NCI-H460 (cell line): Measurements from ENCODE around the gene NOVA2. TPM values are rescaled to one million over a fixed set of nuclear protein-coding genes. Genes with fewer than 3 reads are reported as not detected.
A peak's percentile ranks its signal among the peaks of the same experiment; 100 is the strongest.

Experiments used
- DNase-seq: peaks from one replicate; pipeline ENCODE4 v3.0.0-alpha.2; 2016; ENCODE audit warnings: low read depth; ENCODE audit errors: extremely low read depth
- total RNA-seq: library from RNA; depleted of rRNA; stranded (reverse); fragments of >200 nt; shearing (Covaris generic); gene quantifications from 2 replicates; pipeline ENCODE4 v1.2.3, GENCODE V29; 2014

The NOVA2 gene
- total RNA-seq, 1 experiment from 2014 or later, result not detected

DNA sequence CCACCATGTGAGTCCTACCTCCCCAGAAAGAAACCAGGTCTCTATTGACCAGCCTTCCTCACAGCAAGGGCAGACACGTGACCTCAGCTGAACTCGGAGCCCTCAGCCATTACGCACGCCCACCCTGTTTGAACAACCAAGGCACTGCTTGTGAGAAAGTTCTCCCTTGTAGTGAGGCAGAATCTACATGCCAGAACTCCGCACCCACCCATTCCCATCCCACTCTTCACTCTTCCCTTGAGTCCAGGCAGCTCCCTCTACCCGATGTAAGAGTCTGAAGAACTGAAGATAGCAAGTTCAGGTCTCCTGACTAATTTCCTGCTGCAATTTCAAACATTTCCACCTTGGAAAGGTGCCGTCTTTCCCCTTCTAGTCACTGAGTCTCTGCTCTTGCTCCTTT lies 6.4 kb downstream of the NOVA2 start:
- no peak for DNase-seq

DNA sequence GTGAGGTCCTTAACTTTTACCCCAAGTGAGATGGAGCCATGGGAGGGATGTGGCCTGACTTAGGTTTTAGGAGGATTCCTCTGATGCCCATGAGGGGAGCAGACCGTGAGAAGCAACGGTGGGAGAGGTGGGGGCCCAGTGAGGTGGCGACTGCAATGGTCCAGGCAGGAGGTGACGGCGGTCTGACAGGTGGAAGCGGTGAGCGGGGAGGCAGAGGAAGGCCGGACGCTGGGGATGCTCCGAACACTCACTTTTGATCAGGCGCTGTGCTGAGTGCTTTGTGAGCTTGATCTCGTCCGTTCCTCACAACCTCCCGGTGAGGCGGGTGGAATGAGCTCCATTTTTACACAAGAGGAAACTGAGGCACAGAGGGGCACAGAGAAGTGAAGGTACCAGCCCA lies 11.6 kb downstream of the NOVA2 start:
- no peak for DNase-seq

DNA sequence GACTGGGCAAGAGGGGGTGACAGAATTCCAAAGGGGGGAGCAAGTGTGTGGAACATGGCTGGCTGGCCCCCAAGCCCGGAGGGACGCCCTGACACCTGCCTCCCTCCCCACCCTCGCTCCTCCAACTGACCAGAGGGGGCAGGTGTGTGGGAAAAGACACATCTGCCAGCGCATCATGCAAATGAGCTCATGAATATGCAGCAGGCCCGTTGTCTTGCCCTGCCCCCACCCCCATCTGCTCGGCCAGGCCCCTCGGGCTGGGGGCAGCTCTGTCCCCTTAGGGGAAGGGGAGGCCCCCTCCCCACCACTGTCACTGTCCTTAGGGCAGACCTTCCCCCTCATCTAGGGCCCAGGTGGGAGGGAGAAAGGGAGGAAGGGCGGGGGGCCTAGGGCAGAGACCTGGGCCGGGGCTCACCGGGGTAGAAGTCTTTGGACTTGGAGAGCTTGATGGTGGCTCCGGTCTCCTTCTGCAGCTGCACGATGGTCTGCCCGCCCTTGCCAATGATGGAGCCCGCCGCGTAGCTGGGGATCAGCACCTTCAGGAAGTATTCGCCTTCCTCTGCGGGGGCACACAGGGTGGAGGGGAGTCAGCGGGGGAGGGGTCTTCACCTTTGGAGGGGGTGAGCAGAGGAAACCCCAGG lies 12.9 kb downstream of the NOVA2 start:
- no peak for DNase-seq

DNA sequence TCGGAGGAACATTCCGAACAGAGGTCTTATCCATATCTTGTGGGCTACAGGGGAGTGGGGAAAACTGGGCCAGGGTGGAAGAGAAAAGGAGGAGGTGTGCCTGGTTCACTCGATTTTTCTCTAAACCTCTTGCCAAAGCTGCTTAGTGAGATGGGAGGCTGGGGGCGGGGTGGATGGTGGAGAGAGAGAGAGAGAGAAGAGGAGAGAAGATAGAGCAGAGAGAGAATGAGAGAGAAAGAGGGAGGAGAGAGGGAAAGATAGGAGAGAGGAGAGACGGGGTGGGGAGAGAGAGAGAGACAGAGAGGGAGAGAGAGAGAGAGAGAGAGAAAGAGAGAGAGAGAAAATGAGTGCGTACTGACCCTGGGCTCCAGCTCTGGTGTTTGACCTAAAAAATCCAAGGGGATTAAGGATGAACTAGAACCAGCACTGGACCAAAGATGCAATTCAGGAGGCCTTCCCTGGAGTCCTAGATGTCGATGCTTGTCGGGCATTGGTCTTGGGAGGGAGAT lies 14.1 kb downstream of the NOVA2 start:
- DNase-seq, result no peak

DNA sequence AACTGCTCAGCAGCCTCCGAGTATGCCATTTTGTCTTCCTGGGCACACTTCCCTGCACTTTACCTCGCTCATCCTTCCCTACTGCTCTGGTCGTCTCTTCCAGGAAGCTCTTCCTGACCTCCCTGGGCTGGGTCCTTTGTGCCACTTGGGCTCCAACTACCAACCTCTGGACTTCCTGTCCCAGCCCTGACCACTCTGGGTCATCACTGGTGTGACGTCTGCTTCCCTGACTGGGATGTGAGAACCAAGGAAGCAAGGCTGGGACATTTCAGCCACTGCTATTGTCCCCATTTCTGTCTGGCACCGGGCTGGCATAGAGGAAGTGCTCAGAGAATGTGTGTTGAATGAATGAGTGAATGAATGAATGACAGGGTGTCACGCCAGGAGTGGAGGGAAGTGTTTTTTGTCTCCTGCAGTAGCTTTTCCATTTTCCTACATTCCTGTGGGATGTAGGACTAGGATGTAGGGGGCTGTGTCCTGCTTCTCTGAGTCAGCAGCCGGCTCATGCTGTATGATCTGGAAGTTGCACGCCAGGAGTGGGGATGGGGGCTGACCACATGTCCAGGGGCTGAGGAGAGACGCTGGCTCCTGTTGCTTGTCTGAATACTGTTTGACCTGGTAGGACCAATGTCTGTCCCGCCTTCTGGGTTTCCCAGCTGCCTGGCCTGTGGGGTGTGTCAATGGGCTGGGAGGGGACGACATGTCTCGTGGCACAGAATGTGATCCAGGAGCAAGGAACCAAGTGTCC lies 14.7 kb downstream of the NOVA2 start:
- no peak for DNase-seq

DNA sequence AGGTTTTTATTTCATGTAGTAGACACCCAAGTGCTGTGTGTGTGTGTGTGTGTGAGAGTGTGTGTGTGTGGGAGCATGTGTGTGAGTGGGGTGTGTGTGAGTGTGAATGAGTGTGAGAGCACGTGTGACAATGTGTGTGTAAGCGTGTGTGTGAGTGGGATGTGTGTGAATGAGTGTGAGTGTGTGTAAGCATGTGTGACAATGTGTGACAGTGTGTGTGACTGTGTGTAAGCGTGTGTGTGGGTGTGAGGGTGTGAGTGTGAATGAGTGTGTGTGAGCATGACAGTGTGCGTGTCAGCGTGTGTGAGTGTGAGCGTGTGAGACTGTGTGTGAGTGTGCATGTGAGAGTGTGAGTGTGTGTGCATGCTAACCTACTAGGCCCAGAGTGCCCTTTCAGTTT lies 15.3 kb downstream of the NOVA2 start:
- no peak for DNase-seq

DNA sequence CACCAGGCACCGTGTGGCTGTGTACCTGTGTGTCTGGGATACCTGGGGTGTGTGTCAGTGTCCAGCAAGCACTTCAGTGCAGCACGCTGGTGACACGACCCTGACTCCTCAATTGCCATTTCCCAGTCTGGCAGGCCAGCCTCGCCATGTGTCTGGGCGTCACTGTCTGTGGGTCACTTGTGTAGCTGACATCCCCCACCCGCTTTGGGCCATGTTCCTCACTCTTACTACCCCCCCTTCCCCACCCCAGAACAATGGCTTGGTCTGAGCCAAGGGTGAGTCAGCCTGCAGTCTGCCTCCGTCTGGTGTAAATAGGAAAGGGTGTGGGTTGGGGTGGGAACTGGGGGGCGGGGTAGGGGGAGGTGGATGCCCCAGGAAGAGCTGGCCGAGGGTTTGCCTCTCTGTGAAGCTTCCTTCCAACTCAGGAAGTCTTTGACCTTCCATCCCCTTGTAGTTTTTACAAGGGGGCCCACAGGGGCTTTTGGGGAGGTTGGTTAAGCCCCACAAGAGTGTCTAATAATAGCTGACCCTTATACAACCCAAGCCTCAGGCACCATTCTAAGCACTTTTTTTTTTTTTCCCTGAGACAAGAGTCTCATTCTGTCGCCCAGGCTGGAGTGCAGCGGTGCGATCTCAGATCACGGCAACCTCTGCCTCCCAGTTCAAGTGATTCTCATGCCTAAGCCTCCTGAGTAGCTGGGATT lies 17.6 kb downstream of the NOVA2 start:
- DNase-seq, result no peak

DNA sequence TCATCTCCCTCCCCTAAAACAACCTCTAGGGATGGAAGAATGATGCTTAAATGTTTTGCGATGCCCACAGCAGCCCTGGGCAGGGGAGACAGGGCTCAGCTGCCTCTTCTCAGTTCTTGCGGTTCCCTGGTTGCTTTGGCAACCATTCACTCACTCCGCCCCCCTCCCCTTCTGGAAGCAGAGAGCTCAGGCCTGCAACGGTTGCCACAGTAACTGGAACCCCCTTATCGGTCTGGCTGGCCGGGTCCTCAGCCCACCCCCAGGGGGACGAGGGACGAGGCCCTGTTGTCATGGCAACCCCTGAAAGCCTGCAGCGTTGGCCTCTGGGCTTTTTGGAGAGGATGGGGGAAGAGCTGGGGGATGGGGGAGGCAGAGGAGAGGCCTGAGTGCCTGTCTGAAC lies 19.5 kb downstream of the NOVA2 start:
- no peak for DNase-seq

DNA sequence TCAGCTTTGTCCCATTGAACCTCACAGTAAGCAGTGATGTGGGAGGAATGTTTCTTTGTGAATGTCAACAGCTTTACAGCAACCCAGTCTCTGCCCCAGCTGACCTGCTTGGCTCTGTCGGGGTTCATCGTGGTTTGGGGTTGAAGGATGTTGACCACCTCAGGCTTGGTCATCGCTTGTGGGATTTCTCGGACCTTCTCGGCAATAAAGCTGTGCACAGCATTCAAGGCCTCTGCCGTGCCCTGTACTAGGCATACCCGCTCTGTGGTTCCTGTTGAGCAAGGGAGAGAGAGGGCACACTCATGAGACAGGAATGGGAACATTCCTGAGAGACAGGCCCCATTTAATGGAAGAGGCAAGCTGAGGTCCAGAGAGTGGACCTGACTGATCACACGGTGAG lies 20.0 kb downstream of the NOVA2 start:
- no peak for DNase-seq

DNA sequence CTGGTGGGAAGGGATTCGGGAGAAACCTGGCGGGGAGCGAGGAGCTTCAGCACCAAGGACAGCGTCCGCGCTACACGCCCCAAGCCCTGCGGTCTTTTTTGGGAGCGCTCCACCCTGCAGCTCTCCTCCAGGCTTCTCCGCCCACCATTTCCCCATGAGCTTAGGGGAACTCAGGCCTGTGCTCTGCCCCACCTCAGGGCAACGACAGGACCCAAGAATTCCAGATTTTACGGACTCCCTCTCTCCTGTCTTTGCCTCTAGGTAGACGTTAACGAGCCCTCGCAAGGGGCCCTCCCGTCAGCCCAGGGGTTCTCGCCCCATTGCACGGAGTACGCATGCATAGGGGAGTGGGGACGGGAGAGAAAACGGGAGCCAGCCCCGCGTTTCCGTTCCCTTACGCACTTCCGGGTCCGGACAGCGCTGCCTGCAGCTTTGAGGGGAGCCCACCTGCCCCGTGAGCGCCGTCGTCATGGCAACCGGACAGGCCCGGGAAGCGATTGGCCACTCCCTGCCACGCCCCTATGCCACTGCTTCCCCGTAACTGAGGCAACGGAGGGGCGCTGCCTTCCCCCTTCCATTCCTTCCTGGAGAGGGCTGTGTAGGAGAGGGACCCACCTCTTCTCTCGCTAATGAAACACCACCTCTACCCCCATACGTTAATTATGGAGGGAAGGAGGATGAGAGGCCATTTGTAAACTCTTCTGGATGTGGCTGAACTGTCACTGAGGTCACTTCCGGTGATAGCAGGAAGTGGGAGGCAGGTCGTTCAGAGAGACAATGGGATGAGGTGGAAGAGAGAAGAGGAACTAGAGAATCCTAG lies 20.8 kb downstream of the NOVA2 start:
- peak; percentile 33 for DNase-seq

DNA sequence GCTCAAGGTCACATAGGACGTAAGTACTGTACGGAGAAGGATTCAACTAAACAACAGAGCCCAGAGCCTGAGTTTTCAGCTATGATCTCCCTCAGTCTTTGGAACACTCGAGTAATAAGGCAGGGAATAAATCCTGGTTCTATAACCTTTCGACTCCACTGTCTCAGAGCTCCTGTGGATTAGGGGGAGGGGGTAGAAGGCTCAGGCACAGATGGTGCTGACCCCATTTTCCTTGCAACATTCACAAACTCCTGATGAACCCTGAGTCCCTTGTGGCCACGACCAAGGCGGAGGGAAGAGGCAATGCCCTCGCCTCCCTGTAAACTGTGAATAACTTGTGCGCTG lies 21.4 kb downstream of the NOVA2 start:
- DNase-seq, result no peak

DNA sequence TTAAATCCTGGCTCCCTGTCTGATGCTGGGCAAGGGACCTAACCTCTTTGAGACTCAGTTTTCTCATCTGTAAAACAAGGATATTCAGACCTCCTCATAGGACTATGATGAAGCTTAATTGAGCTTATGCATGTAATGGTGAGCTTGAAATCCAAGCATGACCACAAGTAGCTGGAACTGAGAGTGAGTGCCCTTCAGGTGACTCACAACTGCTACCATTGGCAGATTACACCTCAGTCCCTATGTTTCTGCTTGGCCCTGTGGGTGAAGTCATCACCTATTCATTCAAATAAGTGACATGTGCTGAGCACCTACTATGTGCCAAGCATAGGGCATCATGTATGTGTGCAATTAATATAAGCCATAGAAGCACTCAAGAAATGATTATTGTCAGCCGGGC lies 25.7 kb downstream of the NOVA2 start:
- no peak for DNase-seq

DNA sequence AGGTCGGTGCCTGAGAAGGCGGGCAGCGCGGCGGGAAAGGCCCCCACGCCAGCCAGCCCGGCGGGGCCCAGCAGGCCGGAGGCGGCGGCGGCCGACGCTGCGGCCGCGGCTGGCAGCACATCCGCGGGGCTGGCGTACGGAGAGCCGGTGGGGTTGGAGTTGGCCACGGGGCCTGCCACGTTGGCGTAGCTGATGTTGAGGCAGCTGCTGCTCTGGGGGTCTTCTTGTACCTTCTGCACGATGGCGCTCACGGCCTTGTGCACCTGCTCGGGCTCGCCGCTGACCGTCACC lies 33.2 kb downstream of the NOVA2 start:
- DNase-seq, result no peak

DNA sequence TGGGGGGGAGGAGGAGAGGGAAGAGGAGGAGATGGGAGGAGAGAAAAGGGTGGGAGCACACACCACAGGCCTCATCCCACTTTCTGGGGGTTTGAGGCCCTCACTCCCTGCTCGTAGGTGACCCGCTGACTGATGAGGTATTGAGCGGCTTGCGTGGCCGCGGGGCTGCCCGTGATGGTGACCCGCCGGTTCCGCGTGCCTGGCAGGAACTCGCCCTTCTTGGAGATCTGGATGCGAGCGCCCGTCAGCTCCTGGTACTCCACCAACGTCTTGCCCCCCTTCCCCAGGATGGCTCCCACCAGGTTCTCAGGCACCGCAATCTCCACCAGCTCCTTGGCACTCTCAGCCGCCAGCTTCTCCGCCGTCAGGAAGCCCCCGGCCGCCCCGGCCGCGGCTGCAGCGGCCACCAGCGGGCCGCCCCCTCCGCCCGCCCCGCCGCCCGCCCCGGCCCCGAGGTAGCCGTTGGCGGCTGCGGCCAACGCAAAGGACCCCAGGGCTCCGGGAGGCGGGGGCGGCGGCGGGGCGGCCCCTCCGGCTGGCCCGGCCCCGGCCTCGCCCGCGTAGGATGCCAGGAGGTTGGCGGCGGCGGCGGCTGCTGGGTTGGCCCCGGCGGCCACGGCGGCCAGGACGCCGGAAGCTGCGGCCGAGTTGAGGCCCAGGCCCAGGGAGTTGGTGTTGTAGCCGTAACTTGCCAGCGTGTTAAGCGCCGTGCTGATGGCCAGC lies 33.7 kb downstream of the NOVA2 start:
- DNase-seq, result no peak

DNA sequence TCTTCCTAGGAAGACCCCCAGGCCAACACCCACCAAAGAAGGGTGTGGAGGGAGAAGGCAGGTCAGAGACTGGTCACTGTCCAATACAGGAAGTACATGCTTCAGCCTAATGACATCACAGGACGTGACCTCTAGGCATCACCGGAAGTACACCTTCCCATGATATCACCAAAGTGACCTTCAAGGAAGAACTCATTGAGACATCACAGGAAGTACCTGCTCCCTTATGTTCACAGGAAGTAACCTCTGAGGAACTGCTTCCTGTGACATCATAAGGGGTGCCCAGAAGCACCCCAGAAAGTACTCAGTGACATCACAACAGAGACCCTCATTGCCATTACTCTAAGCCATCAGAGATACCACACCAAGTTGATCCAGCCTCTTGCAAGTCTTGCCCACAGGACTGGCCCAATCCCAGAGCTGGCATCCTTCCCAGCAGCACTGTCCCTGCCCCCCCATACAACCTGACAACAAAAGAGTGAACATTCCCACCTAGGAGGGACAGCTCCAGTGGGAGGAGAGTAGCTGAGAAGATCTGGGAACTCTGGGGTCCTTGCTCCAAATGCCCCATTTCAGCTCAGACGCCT lies 34.8 kb downstream of the NOVA2 start:
- no peak for DNase-seq

DNA sequence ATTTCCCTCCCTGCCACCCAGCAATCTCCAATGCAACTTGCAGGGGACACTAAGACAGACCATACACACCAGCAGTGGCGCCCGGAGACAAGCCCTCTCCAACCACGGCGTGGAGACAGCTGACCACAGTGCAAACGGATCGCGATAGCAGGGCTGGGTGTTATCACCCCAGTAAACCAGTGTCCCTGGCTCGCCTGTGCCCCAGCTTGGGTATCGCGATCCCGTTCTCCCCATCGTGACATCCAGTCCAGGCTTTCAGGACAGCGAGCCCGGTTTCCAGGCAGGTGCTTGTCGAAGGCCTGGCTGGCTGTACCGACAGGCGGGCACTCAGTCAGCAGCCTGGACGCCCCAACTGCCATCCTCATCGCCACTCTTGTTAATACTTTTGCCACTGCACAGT lies 38.4 kb downstream of the NOVA2 start:
- DNase-seq, result no peak

DNA sequence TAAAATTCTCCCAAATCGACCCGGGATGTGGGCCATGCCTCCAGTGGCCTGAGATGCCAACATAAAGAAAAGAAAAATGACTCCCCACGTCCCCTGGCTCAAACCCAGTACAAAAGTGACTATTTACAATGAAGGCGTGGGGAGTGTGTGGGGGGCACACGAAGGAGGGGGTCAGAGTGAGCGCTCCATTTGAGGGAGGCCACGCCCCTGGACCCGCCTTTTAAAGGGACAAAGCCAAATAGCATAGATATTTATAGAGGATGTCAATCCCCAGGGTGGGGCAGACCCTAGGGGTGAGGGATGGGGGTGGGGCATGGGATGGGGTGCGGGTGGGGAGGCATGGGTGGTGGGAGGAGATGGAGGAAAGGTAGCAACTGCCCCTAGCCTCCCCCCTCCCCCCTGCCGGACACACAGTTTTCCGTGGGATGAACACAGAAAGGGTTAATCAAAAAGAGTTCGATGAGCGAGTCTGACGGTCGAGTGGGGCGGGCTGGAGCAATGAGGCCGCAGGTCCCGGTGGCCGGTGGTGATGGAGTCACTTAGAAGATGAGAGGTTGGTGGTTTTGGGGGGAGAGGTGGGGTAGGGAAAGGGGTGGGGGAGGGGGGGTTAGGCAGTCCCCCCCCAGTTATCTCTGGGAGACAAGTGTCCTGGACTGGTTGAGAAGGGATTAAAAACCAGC lies 39.0 kb downstream of the NOVA2 start:
- no peak for DNase-seq

DNA sequence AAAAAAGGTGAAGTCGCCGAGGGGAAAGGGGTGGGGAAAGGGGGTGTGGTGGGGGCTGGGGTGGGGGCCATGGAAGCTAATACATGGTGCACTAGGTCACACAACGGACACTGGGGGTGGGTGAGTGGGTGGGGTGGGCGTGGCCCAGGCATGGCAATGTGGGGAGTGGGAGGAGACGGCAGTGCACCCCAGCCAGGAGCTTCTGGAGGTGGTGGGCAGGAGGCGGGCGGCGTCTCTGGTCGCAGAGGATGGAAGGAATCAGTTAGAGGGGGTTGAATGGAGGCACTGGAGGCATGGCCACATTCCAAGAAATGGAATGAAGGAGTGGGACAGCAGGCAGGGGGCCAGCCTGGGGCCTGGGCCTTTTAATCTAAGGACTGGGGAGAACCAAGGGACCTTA lies 39.9 kb downstream of the NOVA2 start:
- DNase-seq, result no peak

DNA sequence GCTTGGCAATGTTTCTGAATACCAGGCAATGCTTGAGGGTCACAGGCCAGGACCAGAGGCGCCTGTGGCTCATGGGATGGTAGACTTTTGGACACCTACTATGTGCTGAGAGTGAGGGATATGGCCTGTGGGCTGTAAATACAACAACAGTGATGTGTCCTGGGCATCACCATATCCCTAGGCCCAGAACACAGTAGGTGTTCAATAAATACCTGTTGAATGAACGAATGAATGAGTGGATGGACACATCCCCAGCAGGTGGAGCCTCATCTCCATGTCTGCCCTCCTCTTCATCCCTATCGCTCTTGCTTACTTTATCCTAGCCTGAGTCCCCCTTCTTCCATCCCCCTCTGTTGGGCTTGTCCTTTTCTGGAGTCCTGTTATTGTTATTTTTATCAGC lies 42.6 kb downstream of the NOVA2 start:
- no peak for DNase-seq

DNA sequence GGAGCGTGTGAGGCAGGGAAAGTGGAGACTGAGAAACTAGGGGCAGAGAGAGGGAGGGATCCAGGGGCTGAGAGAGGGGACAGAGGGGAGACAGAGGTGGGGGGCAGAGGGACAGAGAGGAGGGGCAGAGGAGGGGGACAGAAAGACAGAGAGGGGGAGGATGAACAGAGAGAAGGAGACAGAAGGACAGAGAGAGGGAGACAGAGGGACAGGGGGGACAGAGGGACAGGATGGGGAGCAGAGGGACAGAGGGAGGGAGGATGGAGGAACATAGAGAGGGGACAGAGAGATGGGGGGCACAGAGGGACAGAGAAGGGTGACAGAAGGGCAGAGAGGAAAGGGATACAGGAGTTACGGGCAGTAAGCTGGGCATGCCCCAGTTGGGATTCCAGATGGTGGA lies 44.4 kb downstream of the NOVA2 start:
- DNase-seq, result no peak
